GM19351 (cell line): Measurements from ENCODE around the gene LRMDA.

Experiments
- ATAC-seq: cut with Tn5 transposase; IDR thresholded peaks from one replicate; pipeline ENCODE4 v1.9.1; 2021; ENCODE audit warnings: mild to moderate bottlenecking, moderate library complexity; ENCODE audit not compliant: unreplicated experiment

The LRMDA gene

GRCh38 chr10:76540786-76541185, 1109.4 kb downstream of the LRMDA start:
- no peak for ATAC-seq

- no peak for ATAC-seq
Measured at GRCh38 chr10:76541852-76542251, 1110.4 kb downstream of the LRMDA start.

GRCh38 chr10:76542307-76542930, 1111.0 kb downstream of the LRMDA start:
- ATAC-seq = no peak

- ATAC-seq = no peak
Measured at GRCh38 chr10:76543655-76544054, 1112.2 kb downstream of the LRMDA start.

- ATAC-seq = no peak
Measured at GRCh38 chr10:76544789-76545188, 1113.4 kb downstream of the LRMDA start.

GRCh38 chr10:76546411-76546810, 1115.0 kb downstream of the LRMDA start:
- ATAC-seq = no peak

GRCh38 chr10:76547352-76547972, 1116.0 kb downstream of the LRMDA start:
- peak; percentile 74 for ATAC-seq

- no peak for ATAC-seq
Measured at GRCh38 chr10:76548716-76549115, 1117.3 kb downstream of the LRMDA start.

GRCh38 chr10:76549171-76549570, 1117.7 kb downstream of the LRMDA start:
- no peak for ATAC-seq

- no peak for ATAC-seq
Measured at GRCh38 chr10:76550806-76551205, 1119.4 kb downstream of the LRMDA start.

GRCh38 chr10:76552091-76552873, 1120.9 kb downstream of the LRMDA start:
- no peak for ATAC-seq

- no peak for ATAC-seq
Measured at GRCh38 chr10:76553263-76554032, 1122.0 kb downstream of the LRMDA start.

- ATAC-seq = no peak
Measured at GRCh38 chr10:76554033-76554408, 1122.6 kb downstream of the LRMDA start.

GRCh38 chr10:76554478-76554877, 1123.1 kb downstream of the LRMDA start:
- no peak for ATAC-seq

- no peak for ATAC-seq
Measured at GRCh38 chr10:76555067-76555670, 1123.7 kb downstream of the LRMDA start.

- ATAC-seq = no peak
Measured at GRCh38 chr10:76557366-76557765, 1125.9 kb downstream of the LRMDA start.

- ATAC-seq = no peak
Measured at GRCh38 chr10:76558586-76558985, 1127.2 kb downstream of the LRMDA start.

GRCh38 chr10:76558996-76559891, 1127.8 kb downstream of the LRMDA start:
- no peak for ATAC-seq

- ATAC-seq = no peak
Measured at GRCh38 chr10:76559892-76560220, 1128.4 kb downstream of the LRMDA start.

- ATAC-seq = no peak
Measured at GRCh38 chr10:76560338-76560737, 1128.9 kb downstream of the LRMDA start.
